ENCODE results near the gene NUDT2.

Gene NUDT2

DNA sequence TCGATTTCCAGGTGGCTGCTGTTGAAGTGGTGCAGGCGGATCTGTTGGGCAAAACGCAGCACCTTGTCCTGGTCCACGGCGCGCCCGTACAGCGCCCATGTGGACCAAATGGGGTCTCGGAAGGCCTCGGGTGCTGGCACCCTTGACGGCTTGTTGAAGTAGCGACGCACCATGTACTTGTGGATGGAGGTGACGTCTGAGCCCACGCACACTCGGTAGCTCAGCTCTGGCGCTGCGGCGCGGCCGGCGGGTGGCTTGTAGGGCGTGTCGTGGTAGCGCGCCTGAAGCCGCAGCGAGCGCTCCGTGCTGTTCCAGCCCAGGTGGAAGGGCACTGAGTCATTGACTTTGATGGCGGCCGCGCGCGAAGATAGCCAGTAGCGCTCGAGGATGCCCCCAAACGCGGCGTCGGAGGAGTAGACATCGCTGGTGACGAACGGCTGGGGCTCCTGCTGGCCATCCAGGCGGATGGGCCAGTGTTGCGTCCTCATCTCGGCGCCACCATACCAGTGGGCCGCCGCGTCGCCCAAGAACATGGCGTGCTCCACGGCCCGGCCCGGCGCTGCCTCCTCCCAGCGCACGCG lies 42.6 kb downstream of the NUDT2 start:
- DNase-seq = no peak

DNA sequence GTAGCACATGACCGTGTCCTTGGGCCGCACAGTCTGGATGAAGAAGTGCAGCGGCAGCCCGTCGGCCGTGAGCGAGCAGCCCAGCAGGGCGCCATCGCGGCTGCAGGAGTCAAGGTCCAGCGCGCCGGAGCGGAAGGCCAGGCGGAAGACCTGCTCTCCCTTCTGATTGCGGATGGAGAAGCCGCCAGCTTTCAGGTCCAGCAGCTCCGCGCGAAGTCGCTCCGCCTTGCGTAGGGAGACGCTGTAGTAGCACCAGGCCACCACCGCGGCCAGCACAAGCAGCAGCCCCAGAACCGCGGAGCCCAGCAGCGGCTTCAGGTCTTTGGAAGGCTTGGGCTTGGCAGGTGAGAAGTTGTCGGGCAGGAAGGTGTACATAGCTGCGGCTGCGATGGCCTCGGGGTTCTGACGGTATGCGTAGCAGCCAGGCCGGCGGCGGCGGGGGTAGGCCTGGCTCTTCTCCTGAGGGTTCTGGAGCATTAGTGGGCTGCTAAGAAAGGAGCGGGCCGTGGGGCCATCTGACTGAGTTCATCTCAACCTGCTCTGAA lies 43.2 kb downstream of the NUDT2 start:
- no peak for DNase-seq

GRCh38 chr9:34373749-34374148 lies 44.4 kb downstream of the NUDT2 start:
- no peak for DNase-seq

GRCh38 chr9:34374339-34374738 lies 45.0 kb downstream of the NUDT2 start:
- no peak for DNase-seq

GRCh38 chr9:34374905-34375552 lies 45.7 kb downstream of the NUDT2 start:
- DNase-seq = no peak

DNA sequence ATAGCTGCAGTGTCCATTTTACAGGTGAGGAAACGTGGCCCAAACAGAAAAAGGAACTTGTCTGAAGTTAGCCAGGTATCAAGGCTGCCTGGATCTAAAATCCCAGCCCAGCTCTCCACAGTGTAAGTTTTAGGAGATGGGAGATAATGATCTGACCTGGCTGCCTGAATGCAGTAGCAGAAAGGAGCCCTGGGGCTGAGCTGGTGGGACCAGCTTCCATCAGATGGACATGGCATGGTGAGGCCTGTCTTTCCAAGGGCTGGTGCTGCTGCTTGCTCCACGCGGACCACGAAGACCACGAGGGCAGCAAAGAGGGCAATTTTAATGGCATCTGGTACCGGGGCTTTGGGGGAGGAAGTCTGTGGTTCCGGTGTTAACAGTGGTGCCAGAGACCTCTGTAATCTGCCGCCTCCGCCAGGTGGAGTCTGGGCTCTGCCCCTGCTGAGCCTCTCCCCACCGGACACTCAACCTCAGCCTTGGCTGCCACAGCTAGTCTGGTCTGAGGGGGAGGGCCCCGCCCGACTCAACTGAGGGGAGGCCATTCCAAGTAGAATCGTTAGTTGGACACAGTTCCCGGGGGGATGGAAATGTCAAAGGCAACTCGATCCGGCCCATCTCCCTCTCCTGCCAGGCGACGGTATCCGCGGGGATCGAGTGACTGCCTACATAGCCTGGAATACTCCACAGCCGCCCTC lies 46.7 kb downstream of the NUDT2 start:
- peak in 1 of 2 donors; percentile 15 for DNase-seq

GRCh38 chr9:34376596-34377403 lies 47.4 kb downstream of the NUDT2 start, which contains the start of gene MYORG:
TSS of gene MYORG (minus strand) at chr9:34376898. CDS start at chr9:34372943, 3,955 bp downstream.
- peak; percentile 90 to 91 for DNase-seq

DNA sequence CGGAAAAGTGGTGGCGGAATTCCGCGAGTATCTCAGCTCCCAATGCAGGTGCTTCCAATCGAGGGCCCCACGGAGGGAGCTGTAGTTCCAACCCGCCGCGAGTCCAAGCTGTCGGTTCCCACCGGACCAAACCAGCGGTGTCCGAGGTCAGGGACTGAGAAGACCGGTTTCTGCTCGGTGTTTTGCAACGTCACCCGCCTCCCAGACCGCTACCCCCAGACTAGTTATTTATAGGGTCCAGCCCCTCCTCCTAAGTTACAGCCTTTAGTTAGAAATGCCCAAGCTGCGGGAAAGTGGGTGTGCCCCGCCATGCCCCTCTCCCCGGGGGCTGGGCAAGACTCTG lies 48.0 kb downstream of the NUDT2 start:
- DNase-seq = no peak

DNA sequence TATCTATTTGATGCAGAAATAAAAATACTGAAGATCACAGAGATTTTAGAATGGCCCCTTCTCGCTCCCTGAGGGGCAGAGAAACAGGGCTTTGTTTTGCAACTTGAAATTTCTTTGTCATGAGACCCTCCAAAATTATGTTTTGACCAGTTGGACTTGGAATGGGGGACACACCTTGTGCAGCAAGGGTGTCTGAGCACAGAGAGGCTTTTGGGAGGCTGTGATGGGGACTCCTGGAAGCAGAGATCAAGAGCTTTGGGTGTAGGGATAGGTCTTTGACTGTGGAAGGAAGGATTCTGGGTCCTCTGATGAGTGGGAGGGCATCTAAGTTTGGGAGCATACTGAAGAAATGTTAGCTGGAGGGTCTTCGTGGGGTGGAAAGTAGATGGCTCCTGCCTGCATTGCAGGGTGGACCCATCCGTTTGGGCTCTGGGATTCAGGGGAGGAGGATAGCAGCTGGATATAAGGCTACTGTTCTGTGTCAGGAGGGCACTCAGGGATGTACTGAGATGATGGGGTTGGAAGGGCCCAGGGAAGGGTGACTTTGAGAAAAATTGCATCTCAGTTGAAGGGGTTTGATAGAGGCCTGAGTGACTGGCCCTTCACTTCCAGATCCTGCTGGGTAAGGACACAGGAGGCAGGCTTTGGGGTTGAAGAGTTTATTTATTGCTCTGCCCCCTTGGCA lies 49.1 kb downstream of the NUDT2 start:
- DNase-seq = no peak

- DNase-seq = peak; percentile 78 to 79
These were observed 50.1 kb downstream of the NUDT2 start for GRCh38 chr9:34379334-34380033.

DNA sequence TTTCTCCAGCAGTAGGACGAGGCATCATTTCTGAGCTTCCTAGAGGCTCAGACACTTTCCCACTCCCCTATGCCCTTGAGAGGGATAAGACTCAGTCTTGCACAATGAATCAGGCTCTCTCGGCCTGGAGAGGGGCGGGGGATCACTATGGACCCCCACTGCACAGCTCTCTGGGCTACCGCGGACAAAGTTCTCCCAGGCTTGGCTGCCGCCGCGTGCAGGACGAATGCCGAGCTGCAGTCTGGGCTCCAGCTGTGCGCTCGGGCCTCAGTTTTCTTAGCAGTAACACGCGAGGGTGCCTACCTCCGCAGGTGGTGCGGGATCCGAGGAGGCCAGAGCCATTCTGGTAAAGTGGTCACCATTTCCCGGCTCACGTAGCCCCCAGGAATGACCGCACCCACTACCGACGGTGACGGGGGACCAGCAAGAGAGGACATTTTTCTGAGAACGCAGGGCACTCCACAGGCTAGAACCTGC lies 50.7 kb downstream of the NUDT2 start:
- DNase-seq = no peak

DNA sequence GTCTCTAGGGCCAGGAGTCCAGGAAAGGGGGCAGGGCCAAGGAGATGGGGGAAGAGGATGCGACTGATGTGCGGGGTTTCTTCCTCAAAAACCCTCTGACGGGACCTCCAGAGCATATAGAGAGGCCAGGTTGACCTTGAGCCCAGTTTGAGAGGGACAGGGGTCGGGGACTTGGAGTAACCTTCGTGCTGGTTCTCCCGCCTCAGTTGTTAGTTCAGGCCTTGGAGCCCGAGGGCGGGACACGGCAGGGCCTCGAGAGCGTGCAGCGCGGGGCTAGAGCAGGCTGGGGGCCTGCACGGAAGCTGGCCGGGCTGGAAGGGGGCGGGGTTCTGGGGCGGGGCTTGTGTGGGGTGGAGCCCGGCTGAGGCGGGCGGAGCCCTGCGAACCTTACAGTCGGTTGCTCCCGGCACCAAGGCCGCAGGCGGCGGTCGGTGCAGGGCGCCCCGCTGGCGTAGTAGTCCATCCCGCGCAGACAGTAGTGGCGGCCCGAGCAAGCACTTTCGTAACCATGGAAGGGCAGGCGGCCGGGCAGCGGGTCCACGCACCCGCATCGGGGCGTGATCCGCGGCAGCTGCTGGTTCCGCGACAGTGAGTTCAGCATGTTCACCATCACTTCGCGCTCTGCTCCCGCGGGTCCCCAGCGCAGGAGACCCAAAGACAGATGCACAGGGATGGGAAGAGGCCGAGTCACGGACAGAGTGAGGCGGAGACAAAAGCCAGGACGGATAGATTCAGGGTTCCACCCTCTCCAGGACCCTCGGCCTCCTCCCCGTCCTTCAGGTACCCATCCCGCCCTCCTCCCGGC lies 51.3 kb downstream of the NUDT2 start:
- DNase-seq = peak; percentile 34 to 73

DNA sequence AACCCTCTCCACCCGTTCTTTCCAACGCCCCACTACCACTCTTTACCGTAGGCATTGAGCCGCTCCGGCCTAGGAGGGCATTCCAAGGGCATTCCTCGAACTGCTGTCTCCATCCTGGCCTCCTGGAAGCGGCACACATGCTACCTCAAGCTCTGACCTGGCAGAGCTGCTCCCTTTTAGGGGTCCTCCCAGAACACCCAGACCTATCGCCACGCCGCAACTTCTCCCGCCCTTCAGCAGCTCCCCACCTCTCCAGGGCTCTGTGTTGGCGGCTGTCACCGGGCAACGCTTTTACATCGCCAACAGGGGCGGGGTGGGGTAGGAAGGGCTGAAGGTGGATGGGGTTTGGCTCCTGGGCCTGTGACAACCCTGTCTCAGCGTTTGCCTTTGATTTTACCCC lies 52.0 kb downstream of the NUDT2 start:
- no peak for DNase-seq

DNA sequence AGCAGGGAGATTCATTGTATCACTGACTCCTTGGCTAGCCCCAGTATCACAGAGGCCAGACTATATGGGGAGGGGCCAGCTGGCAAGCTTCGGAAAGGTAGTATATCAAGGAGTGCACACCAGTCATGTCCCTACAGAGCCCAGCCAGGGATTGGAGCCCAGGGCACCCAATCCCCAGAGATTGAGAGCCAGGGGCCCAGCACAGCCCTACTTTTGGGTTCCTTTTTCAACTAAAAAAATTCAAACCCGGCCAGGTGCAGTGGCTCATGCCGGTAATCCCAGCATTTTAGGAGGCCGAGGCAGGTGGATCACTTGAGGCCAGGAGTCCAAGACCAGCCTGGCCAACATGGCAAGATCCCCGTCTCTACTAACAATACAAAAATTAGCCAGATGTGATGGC lies 52.7 kb downstream of the NUDT2 start:
- DNase-seq = no peak

DNA sequence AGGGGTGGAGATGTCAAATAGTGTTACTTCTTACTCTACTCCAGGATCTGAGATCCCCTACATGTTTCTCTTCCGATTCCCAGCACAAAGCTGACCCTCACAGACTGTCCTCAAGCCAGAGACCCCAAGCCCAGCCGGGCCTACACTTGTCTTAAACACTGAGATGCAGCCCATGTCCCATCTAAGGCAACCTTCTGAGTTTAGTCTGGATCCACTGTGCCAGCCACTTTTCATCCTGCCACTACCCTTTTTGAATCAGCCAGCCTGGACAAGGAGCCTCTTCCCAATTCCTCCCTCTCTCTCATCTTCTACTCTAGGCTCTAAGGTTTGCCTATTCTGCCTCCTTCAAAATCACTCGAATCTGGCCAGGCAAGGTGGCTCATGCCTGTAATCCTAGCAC lies 53.5 kb downstream of the NUDT2 start:
- DNase-seq = no peak

DNA sequence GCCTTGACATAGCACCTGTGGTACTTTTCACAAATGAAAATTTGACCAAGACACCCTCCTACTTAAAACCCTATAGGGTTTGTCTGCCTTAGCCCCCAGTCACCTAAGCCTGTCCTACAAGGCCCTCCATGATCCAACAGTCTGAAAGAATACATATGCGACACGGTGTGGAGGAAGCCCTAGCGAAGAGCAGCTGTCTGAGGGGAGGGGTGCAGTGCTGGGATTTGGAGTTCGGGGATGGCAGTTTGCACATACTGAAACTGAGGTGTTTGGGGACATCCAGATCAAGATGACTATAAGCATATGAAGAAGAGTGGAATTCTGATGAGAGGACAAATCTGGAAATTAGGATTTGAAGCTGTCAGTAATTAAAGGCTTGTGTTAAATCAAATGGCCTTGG lies 54.5 kb downstream of the NUDT2 start:
- DNase-seq = no peak

- DNase-seq = no peak
These were observed 55.2 kb downstream of the NUDT2 start for GRCh38 chr9:34384368-34385165.

DNA sequence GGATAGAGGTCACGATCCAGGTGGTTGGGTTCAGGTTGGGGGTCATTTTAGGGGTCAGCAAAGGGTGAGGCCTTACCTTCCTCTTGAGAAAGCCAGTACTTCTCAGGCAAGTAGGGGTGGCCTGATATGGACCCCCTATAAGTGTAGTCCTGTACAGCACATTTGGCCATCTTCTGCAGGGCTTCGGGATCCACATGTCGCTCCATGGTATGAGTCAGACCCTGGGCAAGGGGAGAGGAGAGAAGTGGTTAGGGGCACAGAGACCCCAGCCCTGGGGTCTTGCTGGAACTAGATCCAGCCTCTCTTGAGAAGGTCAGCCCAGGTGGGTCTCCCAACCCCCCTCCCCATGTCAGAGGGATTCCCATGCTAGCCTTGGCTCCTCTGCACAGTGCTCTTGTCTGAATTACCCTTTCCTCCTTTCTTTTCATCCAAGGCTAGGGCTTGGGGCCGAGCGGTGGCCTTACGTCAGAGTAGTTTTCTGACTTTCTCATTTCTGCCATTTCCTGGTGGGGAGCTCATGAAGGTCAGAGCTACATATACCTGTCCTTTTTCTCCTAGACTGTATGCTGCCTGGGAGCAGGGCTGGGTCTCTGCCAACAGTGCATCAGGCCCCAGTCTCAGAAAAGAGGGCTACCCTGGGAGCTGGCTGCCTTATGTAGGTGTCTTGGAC lies 56.3 kb downstream of the NUDT2 start:
- DNase-seq = no peak

DNA sequence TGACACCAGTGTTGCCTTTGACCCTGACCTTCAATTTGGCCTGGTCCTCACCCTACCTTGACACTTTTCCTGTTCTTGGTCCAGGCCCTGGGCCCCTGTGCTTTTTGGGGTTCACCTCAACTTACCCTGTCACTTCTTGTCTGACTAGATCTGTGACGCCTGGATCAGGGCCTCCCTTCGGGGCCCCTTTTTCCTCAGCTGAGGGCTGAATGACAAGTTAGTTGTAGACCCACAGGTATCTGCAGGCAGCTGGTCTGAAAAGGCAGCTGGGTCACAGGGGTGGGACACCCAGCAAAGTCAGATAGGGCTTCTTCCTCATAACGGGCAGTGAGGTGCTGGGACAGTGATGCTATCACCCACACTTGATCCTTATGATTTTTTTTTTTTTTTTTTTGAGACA lies 57.3 kb downstream of the NUDT2 start:
- no peak for DNase-seq

Data from hippocampal formation (tissue), 2 donors.